OCI-LY1 (cell line): ENCODE measurements around the gene SCN5A.

Experiments
- CTCF ChIP-seq: fragments of 200-600 bp; sonication (generic), shearing (Covaris generic); IDR thresholded peaks from 2 replicates; pipeline ENCODE4 v1.5.1; 2017; ENCODE audit warnings: mild to moderate bottlenecking, antibody characterized with exemption, low read length, moderate library complexity, mixed read lengths
- EZH2 ChIP-seq: fragments of 200-600 bp; sonication (generic), shearing (Covaris generic); IDR thresholded peaks from 2 replicates; pipeline ENCODE4 v1.8.0; 2017; ENCODE audit warnings: borderline replicate concordance, mixed run types, mild to moderate bottlenecking, antibody characterized with exemption, low read length, moderate library complexity, mixed read lengths

- TF ChIP-seq CTCF (no peak), EZH2 (no peak)
These were observed 913 bp upstream of the SCN5A start for GRCh38 chr3:38650248-38650951.
